ENCODE data around the gene FGD2. TPM values are rescaled to one million over a fixed set of nuclear protein-coding genes. Genes with fewer than 3 reads are reported as not detected.

FGD2 gene
- total and polyA plus RNA-seq, 2 experiments from 2014 or later = 0.13 to 0.14 TPM

- no peaks in the 10 kb centered on the region; the same call in 1 of the 2 replicates for H3K36me3 ChIP-seq (ENCODE audit: insufficient read depth)
- H3K9me2 ChIP-seq (ENCODE audit: insufficient read depth) = no peaks in the 10 kb centered on the region
- no peak overlapping the region for H2AFZ ChIP-seq
- no peak overlapping the region for H3K4me2 ChIP-seq
- H3K27ac ChIP-seq (ENCODE audit: low read depth) = no peak overlapping the region
- TF ChIP-seq EZH2phosphoT487 (IDR thresholded peaks at IDR 0.05; ENCODE audit: unreplicated experiment) = no peak
- no peak for TF ChIP-seq ZNF331 (CRISPR knock-in tag; IDR thresholded peaks at IDR 0.05; ENCODE audit: low read depth)
- no peak for TF ChIP-seq CREB1 (CRISPR knock-in tag; IDR thresholded peaks at IDR 0.05; ENCODE audit: low read depth)
- TF ChIP-seq REST (IDR thresholded peaks at IDR 0.05; ENCODE audit: unreplicated experiment) = no peak
- TF ChIP-seq EZH2 (IDR thresholded peaks at IDR 0.05; ENCODE audit: low read depth, unreplicated experiment) = no peak
- no peak for TF ChIP-seq JUNB (IDR thresholded peaks at IDR 0.05; ENCODE audit: unreplicated experiment)
- TF ChIP-seq, protein P1, sequence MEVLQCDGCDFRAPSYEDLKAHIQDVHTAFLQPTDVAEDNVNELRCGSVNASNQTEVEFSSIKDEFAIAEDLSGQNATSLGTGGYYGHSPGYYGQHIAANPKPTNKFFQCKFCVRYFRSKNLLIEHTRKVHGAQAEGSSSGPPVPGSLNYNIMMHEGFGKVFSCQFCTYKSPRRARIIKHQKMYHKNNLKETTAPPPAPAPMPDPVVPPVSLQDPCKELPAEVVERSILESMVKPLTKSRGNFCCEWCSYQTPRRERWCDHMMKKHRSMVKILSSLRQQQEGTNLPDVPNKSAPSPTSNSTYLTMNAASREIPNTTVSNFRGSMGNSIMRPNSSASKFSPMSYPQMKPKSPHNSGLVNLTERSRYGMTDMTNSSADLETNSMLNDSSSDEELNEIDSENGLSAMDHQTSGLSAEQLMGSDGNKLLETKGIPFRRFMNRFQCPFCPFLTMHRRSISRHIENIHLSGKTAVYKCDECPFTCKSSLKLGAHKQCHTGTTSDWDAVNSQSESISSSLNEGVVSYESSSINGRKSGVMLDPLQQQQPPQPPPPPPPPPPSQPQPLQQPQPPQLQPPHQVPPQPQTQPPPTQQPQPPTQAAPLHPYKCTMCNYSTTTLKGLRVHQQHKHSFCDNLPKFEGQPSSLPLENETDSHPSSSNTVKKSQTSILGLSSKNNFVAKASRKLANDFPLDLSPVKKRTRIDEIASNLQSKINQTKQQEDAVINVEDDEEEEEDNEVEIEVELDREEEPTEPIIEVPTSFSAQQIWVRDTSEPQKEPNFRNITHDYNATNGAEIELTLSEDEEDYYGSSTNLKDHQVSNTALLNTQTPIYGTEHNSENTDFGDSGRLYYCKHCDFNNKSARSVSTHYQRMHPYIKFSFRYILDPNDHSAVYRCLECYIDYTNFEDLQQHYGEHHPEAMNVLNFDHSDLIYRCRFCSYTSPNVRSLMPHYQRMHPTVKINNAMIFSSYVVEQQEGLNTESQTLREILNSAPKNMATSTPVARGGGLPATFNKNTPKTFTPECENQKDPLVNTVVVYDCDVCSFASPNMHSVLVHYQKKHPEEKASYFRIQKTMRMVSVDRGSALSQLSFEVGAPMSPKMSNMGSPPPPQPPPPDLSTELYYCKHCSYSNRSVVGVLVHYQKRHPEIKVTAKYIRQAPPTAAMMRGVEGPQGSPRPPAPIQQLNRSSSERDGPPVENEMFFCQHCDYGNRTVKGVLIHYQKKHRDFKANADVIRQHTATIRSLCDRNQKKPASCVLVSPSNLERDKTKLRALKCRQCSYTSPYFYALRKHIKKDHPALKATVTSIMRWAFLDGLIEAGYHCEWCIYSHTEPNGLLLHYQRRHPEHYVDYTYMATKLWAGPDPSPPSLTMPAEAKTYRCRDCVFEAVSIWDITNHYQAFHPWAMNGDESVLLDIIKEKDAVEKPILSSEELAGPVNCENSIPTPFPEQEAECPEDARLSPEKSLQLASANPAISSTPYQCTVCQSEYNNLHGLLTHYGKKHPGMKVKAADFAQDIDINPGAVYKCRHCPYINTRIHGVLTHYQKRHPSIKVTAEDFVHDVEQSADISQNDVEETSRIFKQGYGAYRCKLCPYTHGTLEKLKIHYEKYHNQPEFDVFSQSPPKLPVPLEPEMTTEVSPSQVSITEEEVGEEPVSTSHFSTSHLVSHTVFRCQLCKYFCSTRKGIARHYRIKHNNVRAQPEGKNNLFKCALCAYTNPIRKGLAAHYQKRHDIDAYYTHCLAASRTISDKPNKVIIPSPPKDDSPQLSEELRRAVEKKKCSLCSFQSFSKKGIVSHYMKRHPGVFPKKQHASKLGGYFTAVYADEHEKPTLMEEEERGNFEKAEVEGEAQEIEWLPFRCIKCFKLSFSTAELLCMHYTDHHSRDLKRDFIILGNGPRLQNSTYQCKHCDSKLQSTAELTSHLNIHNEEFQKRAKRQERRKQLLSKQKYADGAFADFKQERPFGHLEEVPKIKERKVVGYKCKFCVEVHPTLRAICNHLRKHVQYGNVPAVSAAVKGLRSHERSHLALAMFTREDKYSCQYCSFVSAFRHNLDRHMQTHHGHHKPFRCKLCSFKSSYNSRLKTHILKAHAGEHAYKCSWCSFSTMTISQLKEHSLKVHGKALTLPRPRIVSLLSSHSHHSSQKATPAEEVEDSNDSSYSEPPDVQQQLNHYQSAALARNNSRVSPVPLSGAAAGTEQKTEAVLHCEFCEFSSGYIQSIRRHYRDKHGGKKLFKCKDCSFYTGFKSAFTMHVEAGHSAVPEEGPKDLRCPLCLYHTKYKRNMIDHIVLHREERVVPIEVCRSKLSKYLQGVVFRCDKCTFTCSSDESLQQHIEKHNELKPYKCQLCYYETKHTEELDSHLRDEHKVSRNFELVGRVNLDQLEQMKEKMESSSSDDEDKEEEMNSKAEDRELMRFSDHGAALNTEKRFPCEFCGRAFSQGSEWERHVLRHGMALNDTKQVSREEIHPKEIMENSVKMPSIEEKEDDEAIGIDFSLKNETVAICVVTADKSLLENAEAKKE (CRISPR knock-in tag; IDR thresholded peaks at IDR 0.05) = no peak
- TF ChIP-seq, protein P2, sequence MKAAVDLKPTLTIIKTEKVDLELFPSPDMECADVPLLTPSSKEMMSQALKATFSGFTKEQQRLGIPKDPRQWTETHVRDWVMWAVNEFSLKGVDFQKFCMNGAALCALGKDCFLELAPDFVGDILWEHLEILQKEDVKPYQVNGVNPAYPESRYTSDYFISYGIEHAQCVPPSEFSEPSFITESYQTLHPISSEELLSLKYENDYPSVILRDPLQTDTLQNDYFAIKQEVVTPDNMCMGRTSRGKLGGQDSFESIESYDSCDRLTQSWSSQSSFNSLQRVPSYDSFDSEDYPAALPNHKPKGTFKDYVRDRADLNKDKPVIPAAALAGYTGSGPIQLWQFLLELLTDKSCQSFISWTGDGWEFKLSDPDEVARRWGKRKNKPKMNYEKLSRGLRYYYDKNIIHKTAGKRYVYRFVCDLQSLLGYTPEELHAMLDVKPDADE (IDR thresholded peaks at IDR 0.05) = no peak
- TF ChIP-seq, protein P3, sequence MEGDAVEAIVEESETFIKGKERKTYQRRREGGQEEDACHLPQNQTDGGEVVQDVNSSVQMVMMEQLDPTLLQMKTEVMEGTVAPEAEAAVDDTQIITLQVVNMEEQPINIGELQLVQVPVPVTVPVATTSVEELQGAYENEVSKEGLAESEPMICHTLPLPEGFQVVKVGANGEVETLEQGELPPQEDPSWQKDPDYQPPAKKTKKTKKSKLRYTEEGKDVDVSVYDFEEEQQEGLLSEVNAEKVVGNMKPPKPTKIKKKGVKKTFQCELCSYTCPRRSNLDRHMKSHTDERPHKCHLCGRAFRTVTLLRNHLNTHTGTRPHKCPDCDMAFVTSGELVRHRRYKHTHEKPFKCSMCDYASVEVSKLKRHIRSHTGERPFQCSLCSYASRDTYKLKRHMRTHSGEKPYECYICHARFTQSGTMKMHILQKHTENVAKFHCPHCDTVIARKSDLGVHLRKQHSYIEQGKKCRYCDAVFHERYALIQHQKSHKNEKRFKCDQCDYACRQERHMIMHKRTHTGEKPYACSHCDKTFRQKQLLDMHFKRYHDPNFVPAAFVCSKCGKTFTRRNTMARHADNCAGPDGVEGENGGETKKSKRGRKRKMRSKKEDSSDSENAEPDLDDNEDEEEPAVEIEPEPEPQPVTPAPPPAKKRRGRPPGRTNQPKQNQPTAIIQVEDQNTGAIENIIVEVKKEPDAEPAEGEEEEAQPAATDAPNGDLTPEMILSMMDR (conservative IDR thresholded peaks at IDR 0.05; ENCODE audit: low read depth in 2 of 2) = no peak
- TF ChIP-seq STAT1 (IDR thresholded peaks at IDR 0.05; ENCODE audit: unreplicated experiment) = no peak
- TF ChIP-seq NANOG (IDR thresholded peaks at IDR 0.05; ENCODE audit: borderline replicate concordance) = no peak
- no peak for TF ChIP-seq ZNF114 (CRISPR knock-in tag; IDR thresholded peaks at IDR 0.05)
- no peak for TF ChIP-seq POLR2AphosphoS5 (IDR thresholded peaks at IDR 0.05; ENCODE audit: low read depth)
- H3K9me3 Mint-ChIP-seq = no peaks in the 10 kb centered on the region
- no peaks in the 10 kb centered on the region for H3K27me3 ChIP-seq (ENCODE audit: insufficient read depth)
- no peak overlapping the region; the same call in 2 of the 3 replicates for H3K4me3 Mint-ChIP-seq
- no peak overlapping the region for H3K4me3 ChIP-seq
- peaks cover 22% of the 10 kb centered on the region for H3K4me1 Mint-ChIP-seq
- no peaks in the 10 kb centered on the region for H3K36me3 Mint-ChIP-seq (ENCODE audit: low read depth)
- ATAC-seq = no peak
- H3K27me3 Mint-ChIP-seq (ENCODE audit: insufficient read depth, low read depth, poor library complexity) = peaks cover 4% of the 10 kb centered on the region
- H3F3A ChIP-seq (replicated peaks; ENCODE audit: low read depth) = peaks cover 21% of the 10 kb centered on the region; the same call in 1 of the 2 replicates
- no peak for DNase-seq (ENCODE audit: low spot score)
- peaks cover 21% of the 10 kb centered on the region; the same call in 1 of the 2 replicates for H3K4me1 ChIP-seq (ENCODE audit: insufficient read depth)
- H3K79me2 ChIP-seq (replicated peaks; ENCODE audit: insufficient read depth) = no peaks in the 10 kb centered on the region
- H3K27ac Mint-ChIP-seq = no peak overlapping the region
- no peaks in the 10 kb centered on the region for H4K20me1 ChIP-seq (replicated peaks; ENCODE audit: insufficient read depth)
Observed at GRCh38 chr6:37050854-37051137, 45.3 kb downstream of the FGD2 start.
